HepG2 (cell line): ENCODE results near the gene TSN. TPM values are rescaled to one million over a fixed set of nuclear protein-coding genes. Genes with fewer than 3 reads are reported as not detected.

Experiments used
- EED ChIP-seq: sonication (generic); formaldehyde crosslinking; IDR thresholded peaks from 2 replicates; pipeline ENCODE4 v1.5.0; 2020; ENCODE audit warnings: mild to moderate bottlenecking, missing genetic modification reagents
- GATA4 ChIP-seq: sonication (generic); IDR thresholded peaks from 2 replicates; pipeline ENCODE4 v1.6.1; 2016; ENCODE audit warnings: antibody characterized with exemption, low read depth, borderline replicate concordance
- GATAD1 ChIP-seq: IDR thresholded peaks from 2 replicates; pipeline ENCODE4 v1.6.1; 2016; ENCODE audit warnings: missing genetic modification reagents, missing compliant biosample characterization
- NCOA2 ChIP-seq: sonication (generic); formaldehyde crosslinking; IDR thresholded peaks from 2 replicates; pipeline ENCODE4 v1.8.0; 2022; ENCODE audit warnings: inconsistent platforms
- PAF1 ChIP-seq: IDR thresholded peaks from 2 replicates; pipeline ENCODE4 v1.6.1; 2016; ENCODE audit warnings: missing genetic modification reagents, missing compliant biosample characterization
- POLR2AphosphoS2 ChIP-seq: IDR thresholded peaks from 2 replicates; pipeline ENCODE4 v1.6.1; 2011; ENCODE audit warnings: low read depth, low read length, improper control_type of control experiment
- SIX4 ChIP-seq: sonication (generic); formaldehyde crosslinking; IDR thresholded peaks from 2 replicates; pipeline ENCODE4 v1.4.0; 2020; ENCODE audit warnings: missing genetic modification reagents
- SNAI1 ChIP-seq: sonication (generic); formaldehyde crosslinking; IDR thresholded peaks from 2 replicates; pipeline ENCODE4 v1.5.0; 2020; ENCODE audit warnings: mild to moderate bottlenecking, missing genetic modification reagents, borderline replicate concordance
- ZFP1 ChIP-seq: IDR thresholded peaks from 2 replicates; pipeline ENCODE4 v1.6.1; 2016
- ZNF207 ChIP-seq: fragments of 450-650 bp; IDR thresholded peaks from 2 replicates; pipeline ENCODE4 v1.6.1; 2016; ENCODE audit warnings: antibody characterized with exemption, borderline replicate concordance
- ZNF24 ChIP-seq: fragments of 450-650 bp; IDR thresholded peaks from 2 replicates; pipeline ENCODE4 v1.6.1; 2017; ENCODE audit warnings: antibody characterized with exemption, mild to moderate bottlenecking
- ZNF3 ChIP-seq: IDR thresholded peaks from 2 replicates; pipeline ENCODE4 v1.7.0; 2017; ENCODE audit warnings: inconsistent platforms
- polyA plus RNA-seq, 8 experiments: library from polyadenylated mRNA; depleted of rRNA in 3 of 8; stranded (reverse) in 7 of 8; unstranded in 1 of 8; fragments of >200 nt; fragmentation: Illumina TruSeq in 4 of 8; extraction: Trizol in 4 of 8; gene quantifications; 2 replicates each; pipeline versions ENCODE4 v1.2.1 to v1.2.3, GENCODE V29; 2011 to 2016; ENCODE audit warnings: low read depth in 4 of 8, missing spikeins in 1 of 8, mixed read lengths in 1 of 8; ENCODE audit not compliant: insufficient read depth in 1 of 8
- total RNA-seq, 5 experiments: library from RNA; depleted of rRNA; stranded (reverse); fragments of >200 nt; fragmentation: Illumina TruSeq; extraction: Trizol; gene quantifications; 2 replicates each; pipeline ENCODE4 v1.2.3, GENCODE V29; 2016; ENCODE audit warnings: low read depth in 1 of 5
- TF ChIP-seq, protein P1 (sequence below): IDR thresholded peaks from 2 replicates; pipeline ENCODE4 v1.6.1; 2016; ENCODE audit warnings: missing biosample characterization, missing genetic modification reagents, low read depth
- TF ChIP-seq, protein P2 (sequence below): sonication (generic); formaldehyde crosslinking; IDR thresholded peaks from 2 replicates; pipeline ENCODE4 v1.4.0; 2020; ENCODE audit warnings: missing genetic modification reagents
- TF ChIP-seq, protein P3 (sequence below): sonication (generic); formaldehyde crosslinking; IDR thresholded peaks from 2 replicates; pipeline ENCODE4 v1.4.0; 2020; ENCODE audit warnings: low read depth, mild to moderate bottlenecking, missing genetic modification reagents
- TF ChIP-seq, protein P4 (sequence below): sonication (generic); formaldehyde crosslinking; IDR thresholded peaks from 2 replicates; pipeline ENCODE4 v1.4.0; 2020; ENCODE audit warnings: low read depth, missing genetic modification reagents
- TF ChIP-seq, protein P5 (sequence below): sonication (generic); formaldehyde crosslinking; IDR thresholded peaks from 2 replicates; pipeline ENCODE4 v1.4.0; 2020; ENCODE audit warnings: missing genetic modification reagents, low read depth, mild to moderate bottlenecking, borderline replicate concordance
- TF ChIP-seq, protein P6 (sequence below): sonication (generic); formaldehyde crosslinking; IDR thresholded peaks from 2 replicates; pipeline ENCODE4; 2020; ENCODE audit warnings: missing genetic modification reagents, mild to moderate bottlenecking, borderline replicate concordance

The TSN gene
- total and polyA plus RNA-seq, 2 of the 13 experiments (the other 11 are each of a cell fraction or from before 2014, with no cell fraction given), result 56.4 to 115 TPM

DNA sequence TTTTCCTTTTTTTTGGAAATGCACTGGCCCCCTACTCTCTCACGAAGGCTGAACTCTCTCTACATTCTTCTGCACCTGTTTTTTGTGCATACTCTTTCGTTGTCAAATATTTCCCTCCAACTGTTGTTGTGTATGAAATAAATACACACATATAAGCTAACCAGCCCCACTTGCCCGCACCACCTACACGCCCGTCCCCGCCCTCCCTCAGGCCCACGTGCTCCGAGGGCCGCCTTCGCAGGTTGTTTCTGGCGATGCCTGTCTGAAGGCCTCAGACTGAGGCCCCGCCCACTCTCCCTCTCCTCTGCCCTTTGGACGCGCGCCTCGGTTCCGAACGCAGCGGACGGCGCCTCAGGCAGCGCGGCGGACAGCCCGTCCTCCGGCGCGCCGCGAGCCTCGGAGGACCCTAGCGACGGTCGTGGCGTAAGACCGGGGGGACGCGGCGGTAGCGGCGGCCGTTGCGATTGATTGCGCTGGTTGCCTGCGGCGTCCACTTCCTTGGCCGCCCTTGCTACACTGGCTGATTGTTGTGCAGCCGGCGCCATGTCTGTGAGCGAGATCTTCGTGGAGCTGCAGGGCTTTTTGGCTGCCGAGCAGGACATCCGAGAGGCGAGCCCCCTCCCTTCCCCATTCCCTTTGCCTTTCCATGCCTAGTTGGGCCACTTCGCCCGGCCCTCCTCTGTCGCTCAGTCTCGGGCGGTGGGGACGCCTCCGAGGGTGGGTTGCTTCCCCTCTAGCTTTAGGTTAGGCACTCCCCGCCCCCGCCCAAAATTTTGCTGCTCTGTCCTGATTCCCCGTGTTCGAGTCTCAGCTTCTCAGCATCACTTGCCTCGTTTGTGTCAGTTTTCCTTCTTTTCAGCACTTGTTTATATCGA, at the start of gene TSN (continued):
- TF ChIP-seq, protein P1, sequence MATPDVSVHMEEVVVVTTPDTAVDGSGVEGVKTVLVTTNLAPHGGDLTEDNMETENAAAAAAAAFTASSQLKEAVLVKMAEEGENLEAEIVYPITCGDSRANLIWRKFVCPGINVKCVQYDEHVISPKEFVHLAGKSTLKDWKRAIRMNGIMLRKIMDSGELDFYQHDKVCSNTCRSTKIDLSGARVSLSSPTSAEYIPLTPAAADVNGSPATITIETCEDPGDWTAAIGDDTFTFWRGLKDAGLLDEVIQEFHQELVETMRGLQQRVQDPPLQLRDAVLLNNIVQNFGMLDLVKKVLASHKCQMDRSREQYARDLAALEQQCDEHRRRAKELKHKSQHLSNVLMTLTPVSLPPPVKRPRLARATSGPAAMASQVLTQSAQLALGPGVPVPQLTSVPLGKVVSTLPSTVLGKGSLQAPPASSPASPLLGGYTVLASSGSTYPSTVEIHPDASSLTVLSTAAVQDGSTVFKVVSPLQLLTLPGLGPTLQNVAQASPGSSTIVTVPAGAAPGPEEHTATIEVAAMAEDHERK (CRISPR knock-in tag), result peak; percentile 92
- TF ChIP-seq, protein P2, sequence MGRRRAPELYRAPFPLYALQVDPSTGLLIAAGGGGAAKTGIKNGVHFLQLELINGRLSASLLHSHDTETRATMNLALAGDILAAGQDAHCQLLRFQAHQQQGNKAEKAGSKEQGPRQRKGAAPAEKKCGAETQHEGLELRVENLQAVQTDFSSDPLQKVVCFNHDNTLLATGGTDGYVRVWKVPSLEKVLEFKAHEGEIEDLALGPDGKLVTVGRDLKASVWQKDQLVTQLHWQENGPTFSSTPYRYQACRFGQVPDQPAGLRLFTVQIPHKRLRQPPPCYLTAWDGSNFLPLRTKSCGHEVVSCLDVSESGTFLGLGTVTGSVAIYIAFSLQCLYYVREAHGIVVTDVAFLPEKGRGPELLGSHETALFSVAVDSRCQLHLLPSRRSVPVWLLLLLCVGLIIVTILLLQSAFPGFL (CRISPR knock-in tag), result no peak
- TF ChIP-seq, protein P3, sequence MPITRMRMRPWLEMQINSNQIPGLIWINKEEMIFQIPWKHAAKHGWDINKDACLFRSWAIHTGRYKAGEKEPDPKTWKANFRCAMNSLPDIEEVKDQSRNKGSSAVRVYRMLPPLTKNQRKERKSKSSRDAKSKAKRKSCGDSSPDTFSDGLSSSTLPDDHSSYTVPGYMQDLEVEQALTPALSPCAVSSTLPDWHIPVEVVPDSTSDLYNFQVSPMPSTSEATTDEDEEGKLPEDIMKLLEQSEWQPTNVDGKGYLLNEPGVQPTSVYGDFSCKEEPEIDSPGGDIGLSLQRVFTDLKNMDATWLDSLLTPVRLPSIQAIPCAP, result no peak
- TF ChIP-seq, protein P4, sequence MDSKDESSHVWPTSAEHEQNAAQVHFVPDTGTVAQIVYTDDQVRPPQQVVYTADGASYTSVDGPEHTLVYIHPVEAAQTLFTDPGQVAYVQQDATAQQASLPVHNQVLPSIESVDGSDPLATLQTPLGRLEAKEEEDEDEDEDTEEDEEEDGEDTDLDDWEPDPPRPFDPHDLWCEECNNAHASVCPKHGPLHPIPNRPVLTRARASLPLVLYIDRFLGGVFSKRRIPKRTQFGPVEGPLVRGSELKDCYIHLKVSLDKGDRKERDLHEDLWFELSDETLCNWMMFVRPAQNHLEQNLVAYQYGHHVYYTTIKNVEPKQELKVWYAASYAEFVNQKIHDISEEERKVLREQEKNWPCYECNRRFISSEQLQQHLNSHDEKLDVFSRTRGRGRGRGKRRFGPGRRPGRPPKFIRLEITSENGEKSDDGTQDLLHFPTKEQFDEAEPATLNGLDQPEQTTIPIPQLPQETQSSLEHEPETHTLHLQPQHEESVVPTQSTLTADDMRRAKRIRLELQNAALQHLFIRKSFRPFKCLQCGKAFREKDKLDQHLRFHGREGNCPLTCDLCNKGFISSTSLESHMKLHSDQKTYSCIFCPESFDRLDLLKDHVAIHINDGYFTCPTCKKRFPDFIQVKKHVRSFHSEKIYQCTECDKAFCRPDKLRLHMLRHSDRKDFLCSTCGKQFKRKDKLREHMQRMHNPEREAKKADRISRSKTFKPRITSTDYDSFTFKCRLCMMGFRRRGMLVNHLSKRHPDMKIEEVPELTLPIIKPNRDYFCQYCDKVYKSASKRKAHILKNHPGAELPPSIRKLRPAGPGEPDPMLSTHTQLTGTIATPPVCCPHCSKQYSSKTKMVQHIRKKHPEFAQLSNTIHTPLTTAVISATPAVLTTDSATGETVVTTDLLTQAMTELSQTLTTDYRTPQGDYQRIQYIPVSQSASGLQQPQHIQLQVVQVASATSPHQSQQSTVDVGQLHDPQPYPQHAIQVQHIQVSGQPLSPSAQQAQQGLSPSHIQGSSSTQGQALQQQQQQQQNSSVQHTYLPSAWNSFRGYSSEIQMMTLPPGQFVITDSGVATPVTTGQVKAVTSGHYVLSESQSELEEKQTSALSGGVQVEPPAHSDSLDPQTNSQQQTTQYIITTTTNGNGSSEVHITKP, result peak; percentile 63; the same call in 1 of the 2 replicates
- TF ChIP-seq NCOA2 (CRISPR knock-in tag) (peak; percentile 54; the same call in 1 of the 2 replicates), ZNF24 (peak; percentile 37; the same call in 1 of the 2 replicates), GATAD1 (CRISPR knock-in tag) (peak; percentile 100), POLR2AphosphoS2 (no peak), PAF1 (CRISPR knock-in tag) (no peak), ZFP1 (CRISPR knock-in tag) (peak; percentile 81; the same call in 1 of the 2 replicates), ZNF207 (no peak), SIX4 (CRISPR knock-in tag) (peak; percentile 57; the same call in 1 of the 2 replicates), EED (CRISPR knock-in tag) (peak; percentile 98), ZNF3 (CRISPR knock-in tag) (no peak; the same call in 1 of the 2 replicates), GATA4 (no peak), SNAI1 (CRISPR knock-in tag) (no peak)
- TF ChIP-seq, protein P5, sequence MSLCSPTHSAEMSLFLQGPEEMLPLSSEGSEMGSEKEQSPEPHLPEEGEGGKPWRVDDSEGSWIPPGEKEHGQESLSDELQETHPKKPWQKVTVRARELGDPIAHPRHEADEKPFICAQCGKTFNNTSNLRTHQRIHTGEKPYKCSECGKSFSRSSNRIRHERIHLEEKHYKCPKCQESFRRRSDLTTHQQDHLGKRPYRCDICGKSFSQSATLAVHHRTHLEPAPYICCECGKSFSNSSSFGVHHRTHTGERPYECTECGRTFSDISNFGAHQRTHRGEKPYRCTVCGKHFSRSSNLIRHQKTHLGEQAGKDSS (CRISPR knock-in tag), result peak; percentile 96; the same call in 1 of the 2 replicates
- TF ChIP-seq, protein P6, sequence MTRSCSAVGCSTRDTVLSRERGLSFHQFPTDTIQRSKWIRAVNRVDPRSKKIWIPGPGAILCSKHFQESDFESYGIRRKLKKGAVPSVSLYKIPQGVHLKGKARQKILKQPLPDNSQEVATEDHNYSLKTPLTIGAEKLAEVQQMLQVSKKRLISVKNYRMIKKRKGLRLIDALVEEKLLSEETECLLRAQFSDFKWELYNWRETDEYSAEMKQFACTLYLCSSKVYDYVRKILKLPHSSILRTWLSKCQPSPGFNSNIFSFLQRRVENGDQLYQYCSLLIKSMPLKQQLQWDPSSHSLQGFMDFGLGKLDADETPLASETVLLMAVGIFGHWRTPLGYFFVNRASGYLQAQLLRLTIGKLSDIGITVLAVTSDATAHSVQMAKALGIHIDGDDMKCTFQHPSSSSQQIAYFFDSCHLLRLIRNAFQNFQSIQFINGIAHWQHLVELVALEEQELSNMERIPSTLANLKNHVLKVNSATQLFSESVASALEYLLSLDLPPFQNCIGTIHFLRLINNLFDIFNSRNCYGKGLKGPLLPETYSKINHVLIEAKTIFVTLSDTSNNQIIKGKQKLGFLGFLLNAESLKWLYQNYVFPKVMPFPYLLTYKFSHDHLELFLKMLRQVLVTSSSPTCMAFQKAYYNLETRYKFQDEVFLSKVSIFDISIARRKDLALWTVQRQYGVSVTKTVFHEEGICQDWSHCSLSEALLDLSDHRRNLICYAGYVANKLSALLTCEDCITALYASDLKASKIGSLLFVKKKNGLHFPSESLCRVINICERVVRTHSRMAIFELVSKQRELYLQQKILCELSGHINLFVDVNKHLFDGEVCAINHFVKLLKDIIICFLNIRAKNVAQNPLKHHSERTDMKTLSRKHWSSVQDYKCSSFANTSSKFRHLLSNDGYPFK, result peak; percentile 97
